Measurements from ENCODE around the gene GCNT2.

GRCh38 chr6:10609038-10609437, 87.9 kb downstream of the GCNT2 start:
- no peak for TF ChIP-seq CTCF (conservative IDR thresholded peaks at IDR 0.05 in 1 of 2, IDR thresholded peaks at IDR 0.05 in 1 of 2; ENCODE audit: low read depth in 1 of 2, low read length in 2 of 2)
- no peak for TF ChIP-seq EZH2 (IDR thresholded peaks at IDR 0.05; ENCODE audit: low read length, missing control alignments)

Data from fibroblast of lung (primary cell).